PC-9 (cell line): Measurements from ENCODE around the gene ALG6. TPM values are rescaled to one million over a fixed set of nuclear protein-coding genes. Genes with fewer than 3 reads are reported as not detected.

Experiments
- BruUV-seq: library from RNA; stranded (reverse); fragments of 400-500 nt; replicated peaks from 2 replicates; lab custom pipeline; 2021; lab: Mats Ljungman, UMichigan
- CTCF ChIA-PET: fragments of 300-600 bp; sonication (Branson Sonifier 250); formaldehyde crosslinking; loops from one replicate; lab custom pipeline; 2022; ENCODE audit warnings: antibody characterized with exemption; lab: Charles Lee
- POLR2A ChIA-PET: fragments of 300-600 bp; sonication (Branson Sonifier 250); formaldehyde crosslinking; loops from one replicate; lab custom pipeline; 2022; ENCODE audit warnings: antibody characterized with exemption; ENCODE audit not compliant: unreplicated experiment; lab: Charles Lee
- DNase-seq, 2 experiments: peaks; one replicate each; pipeline versions ENCODE4 v3.0.0 to v3.0.0-alpha.2; 2015 to 2022; ENCODE audit warnings: mixed read lengths in 1 of 2
- H2AFZ ChIP-seq: fragments of 200-600 bp; sonication (generic); 2 replicates; pipeline ENCODE4 v1.8.1; 2017; ENCODE audit warnings: antibody characterized with exemption
- H3F3A ChIP-seq: fragments of 200-600 bp; sonication (generic); 2 replicates; pipeline ENCODE4 v1.8.1; 2017; ENCODE audit warnings: antibody characterized with exemption, mild to moderate bottlenecking, low read depth; ENCODE audit not compliant: insufficient read depth
- H3K27ac ChIP-seq: fragments of 200-600 bp; sonication (generic); 2 replicates; pipeline ENCODE4 v1.6.1; 2016; ENCODE audit warnings: mixed run types
- H3K27me3 ChIP-seq: fragments of 200-600 bp; sonication (generic); 2 replicates; pipeline ENCODE4 v1.6.1; 2016; ENCODE audit warnings: low read depth, mixed run types; ENCODE audit not compliant: insufficient read depth
- H3K36me3 ChIP-seq: fragments of 200-600 bp; sonication (generic); 2 replicates; pipeline ENCODE4 v1.6.1; 2016; ENCODE audit warnings: low read depth, mixed run types
- H3K4me1 ChIP-seq: fragments of 200-600 bp; sonication (generic); replicated peaks from 2 replicates; pipeline ENCODE4 v1.6.1; 2016; ENCODE audit warnings: mixed run types; ENCODE audit not compliant: insufficient read depth
- H3K4me2 ChIP-seq: fragments of 200-600 bp; sonication (generic); 2 replicates; pipeline ENCODE4 v1.6.1; 2017; ENCODE audit warnings: mixed run types
- H3K4me3 ChIP-seq: fragments of 200-600 bp; sonication (generic); 2 replicates; pipeline ENCODE4 v1.6.1; 2016; ENCODE audit warnings: mixed run types
- H3K79me2 ChIP-seq: fragments of 200-600 bp; sonication (generic); 2 replicates; pipeline ENCODE4 v1.6.1; 2017; ENCODE audit warnings: low read depth, mixed run types
- H3K9me2 ChIP-seq: fragments of 200-600 bp; sonication (generic); 2 replicates; pipeline ENCODE4 v1.8.1; 2017; ENCODE audit warnings: mild to moderate bottlenecking; ENCODE audit not compliant: insufficient read depth
- H3K9me3 ChIP-seq: fragments of 200-600 bp; sonication (generic); 2 replicates; pipeline ENCODE4 v1.8.1; 2016; ENCODE audit warnings: low read depth; ENCODE audit not compliant: insufficient read depth
- H4K20me1 ChIP-seq: fragments of 200-600 bp; sonication (generic); 2 replicates; pipeline ENCODE4 v1.8.1; 2017; ENCODE audit not compliant: insufficient read depth
- EZH2 ChIP-seq: fragments of 200-600 bp; sonication (generic); IDR thresholded peaks from 2 replicates; pipeline ENCODE4 v1.8.0; 2017; ENCODE audit warnings: antibody characterized with exemption, low read depth
- intact Hi-C: fragments of 100-400 bp; cut with micrococcal nuclease; formaldehyde crosslinking; loops from one replicate; pipeline ENCODE4 v1.10.0; 2022; ENCODE audit not compliant: unreplicated experiment
- total RNA-seq: library from RNA; stranded (reverse); gene quantifications from 2 replicates; pipeline ENCODE4 v1.2.3, GENCODE V29; 2021
- TF ChIP-seq, protein P1 (sequence below): fragments of 200-600 bp; sonication (generic); conservative IDR thresholded peaks from 2 replicates; pipeline ENCODE4 v1.6.1; 2017; ENCODE audit warnings: mixed run types, antibody characterized with exemption, mild to moderate bottlenecking, moderate library complexity

Gene ALG6
- total RNA-seq, 1 experiment from 2014 or later, result 14.7 TPM

DNA sequence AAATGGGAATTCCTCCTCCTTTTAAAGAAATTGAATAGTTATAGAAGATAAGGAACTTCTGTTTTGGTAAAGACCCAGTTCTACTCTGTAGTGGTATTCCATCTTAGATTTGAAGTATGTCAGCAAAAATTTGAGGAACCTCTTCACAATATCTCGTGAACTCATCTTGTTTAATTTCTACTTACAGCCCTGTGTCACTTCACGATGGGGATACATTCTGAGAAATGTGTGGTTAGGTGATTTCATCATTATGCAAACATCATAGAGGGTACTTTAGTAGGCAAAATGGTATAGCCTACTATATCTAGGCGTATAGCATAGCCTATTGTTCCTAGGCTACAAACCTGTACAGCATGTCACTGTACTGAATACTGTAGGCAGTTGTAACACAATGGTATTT is 36.0 kb downstream of the ALG6 start:
- Histone ChIP-seq H3K4me3 (no peak overlapping the region), H3K9me2 (no peaks in the 10 kb centered on the region), H3K9me3 (no peaks in the 10 kb centered on the region), H3K36me3 (no peaks in the 10 kb centered on the region), H3K27me3 (no peaks in the 10 kb centered on the region), H3K4me1 (peaks cover 13% of the 10 kb centered on the region), H2AFZ (no peak overlapping the region), H3K27ac (no peak overlapping the region), H3K4me2 (no peak overlapping the region), H3K79me2 (no peaks in the 10 kb centered on the region), H3F3A (no peaks in the 10 kb centered on the region; the same call in 1 of the 2 replicates), H4K20me1 (no peaks in the 10 kb centered on the region)
- ChIA-PET CTCF (no interaction called here), POLR2A (no interaction called here)
- BruUV-seq, result no TSS peak
- no peak for DNase-seq
- intact Hi-C loops, result no loop called here
- TF ChIP-seq EZH2, result no peak
- TF ChIP-seq, protein P1, sequence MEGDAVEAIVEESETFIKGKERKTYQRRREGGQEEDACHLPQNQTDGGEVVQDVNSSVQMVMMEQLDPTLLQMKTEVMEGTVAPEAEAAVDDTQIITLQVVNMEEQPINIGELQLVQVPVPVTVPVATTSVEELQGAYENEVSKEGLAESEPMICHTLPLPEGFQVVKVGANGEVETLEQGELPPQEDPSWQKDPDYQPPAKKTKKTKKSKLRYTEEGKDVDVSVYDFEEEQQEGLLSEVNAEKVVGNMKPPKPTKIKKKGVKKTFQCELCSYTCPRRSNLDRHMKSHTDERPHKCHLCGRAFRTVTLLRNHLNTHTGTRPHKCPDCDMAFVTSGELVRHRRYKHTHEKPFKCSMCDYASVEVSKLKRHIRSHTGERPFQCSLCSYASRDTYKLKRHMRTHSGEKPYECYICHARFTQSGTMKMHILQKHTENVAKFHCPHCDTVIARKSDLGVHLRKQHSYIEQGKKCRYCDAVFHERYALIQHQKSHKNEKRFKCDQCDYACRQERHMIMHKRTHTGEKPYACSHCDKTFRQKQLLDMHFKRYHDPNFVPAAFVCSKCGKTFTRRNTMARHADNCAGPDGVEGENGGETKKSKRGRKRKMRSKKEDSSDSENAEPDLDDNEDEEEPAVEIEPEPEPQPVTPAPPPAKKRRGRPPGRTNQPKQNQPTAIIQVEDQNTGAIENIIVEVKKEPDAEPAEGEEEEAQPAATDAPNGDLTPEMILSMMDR, result no peak

DNA sequence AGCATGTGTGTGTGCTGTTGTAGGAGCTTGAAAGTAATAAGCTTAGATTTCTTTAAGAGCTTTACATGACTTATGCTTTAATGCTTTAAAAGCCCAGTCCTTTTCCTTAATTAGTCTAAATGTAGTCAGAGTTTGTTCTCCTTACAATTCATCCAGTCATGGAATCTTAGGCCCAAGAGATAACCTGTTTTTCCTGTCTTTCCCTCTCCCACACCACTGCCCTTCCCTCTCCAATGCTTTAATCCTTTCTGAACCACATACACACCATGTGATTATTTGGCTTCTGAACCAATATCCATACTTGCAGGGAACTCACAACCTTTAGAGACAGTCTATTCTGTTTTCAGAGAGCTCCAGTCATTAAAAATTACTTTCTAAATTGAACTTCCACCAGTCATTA is 37.6 kb downstream of the ALG6 start:
- H3K9me3 ChIP-seq, result no peaks in the 10 kb centered on the region
- no peaks in the 10 kb centered on the region for H3K9me2 ChIP-seq
- peak overlapping the region; percentile 29; the same call in 1 of the 2 replicates for H3K4me2 ChIP-seq
- H3K27me3 ChIP-seq, result no peaks in the 10 kb centered on the region
- TF ChIP-seq, protein P1, result no peak
- no peak for TF ChIP-seq EZH2
- H3K27ac ChIP-seq, result no peak overlapping the region
- peaks cover 13% of the 10 kb centered on the region for H3K4me1 ChIP-seq
- H2AFZ ChIP-seq, result no peak overlapping the region
- no peaks in the 10 kb centered on the region for H3K36me3 ChIP-seq
- ChIA-PET CTCF (no interaction called here), POLR2A (interaction anchor here (0.5 kb wide), 1 partner anchor 260 kb away, joined by 22 read pairs; no protein-coding TSS in a partner anchor)
- H3K79me2 ChIP-seq, result no peaks in the 10 kb centered on the region
- H3K4me3 ChIP-seq, result no peak overlapping the region
- no peaks in the 10 kb centered on the region for H4K20me1 ChIP-seq
- peak; percentile 15 to 61 for DNase-seq
- no TSS peak for BruUV-seq
- no peaks in the 10 kb centered on the region; the same call in 1 of the 2 replicates for H3F3A ChIP-seq
- intact Hi-C loops, result no loop called here

GRCh38 chr1:63405987-63406386 is 38.6 kb downstream of the ALG6 start:
- ChIA-PET POLR2A (no interaction called here), CTCF (no interaction called here)
- Histone ChIP-seq H3K27ac (no peak overlapping the region), H3K4me2 (no peak overlapping the region), H4K20me1 (no peaks in the 10 kb centered on the region), H3K27me3 (no peaks in the 10 kb centered on the region), H3K4me3 (no peak overlapping the region), H3F3A (no peaks in the 10 kb centered on the region; the same call in 1 of the 2 replicates), H3K79me2 (no peaks in the 10 kb centered on the region), H3K36me3 (no peaks in the 10 kb centered on the region), H3K4me1 (peaks cover 13% of the 10 kb centered on the region), H2AFZ (no peak overlapping the region), H3K9me3 (no peaks in the 10 kb centered on the region), H3K9me2 (no peaks in the 10 kb centered on the region)
- no peak for TF ChIP-seq EZH2
- TF ChIP-seq, protein P1, result no peak
- BruUV-seq, result no TSS peak
- DNase-seq, result no peak
- intact Hi-C loops, result no loop called here
